K562 (cell line): Measurements from ENCODE around the gene KLHL15. TPM values are rescaled to one million over a fixed set of nuclear protein-coding genes. Genes with fewer than 3 reads are reported as not detected.

Experiments used
- AFF4 ChIP-seq: sonication (generic); formaldehyde crosslinking; IDR thresholded peaks from 2 replicates; pipeline ENCODE4 v1.8.0; 2023; ENCODE audit warnings: mild to moderate bottlenecking, missing genetic modification reagents
- C11orf30 ChIP-seq: fragments of 450-650 bp; IDR thresholded peaks from 2 replicates; pipeline ENCODE4 v1.6.1; 2016; ENCODE audit warnings: low read depth, mild to moderate bottlenecking
- CCNT2 ChIP-seq: IDR thresholded peaks from 2 replicates; pipeline ENCODE4 v1.6.1; 2011; ENCODE audit warnings: borderline replicate concordance, low read depth, mild to moderate bottlenecking, moderate library complexity, mixed read lengths, low read length; ENCODE audit not compliant: insufficient read length; ENCODE audit errors: extremely low read depth
- ELF2 ChIP-seq: fragments of 250-450 bp; sonication (Bioruptor Pico); IDR thresholded peaks from 2 replicates; pipeline ENCODE4 v1.5.0; 2021; ENCODE audit warnings: mild to moderate bottlenecking
- ELF4 ChIP-seq: fragments of 450-650 bp; formaldehyde crosslinking; IDR thresholded peaks from 2 replicates; pipeline ENCODE4 v1.4.0; 2022; ENCODE audit warnings: missing genetic modification characterization
- EZH2 ChIP-seq: IDR thresholded peaks from 2 replicates; pipeline ENCODE4 v1.6.1; 2012; ENCODE audit warnings: low read depth, mild to moderate bottlenecking, inconsistent platforms, low read length, borderline replicate concordance
- FOXP4 ChIP-seq: sonication (generic); formaldehyde crosslinking; IDR thresholded peaks from 2 replicates; pipeline ENCODE4 v1.8.0; 2022; ENCODE audit warnings: mild to moderate bottlenecking, missing genetic modification reagents, borderline replicate concordance
- HNRNPLL ChIP-seq: fragments of 200-400 bp; formaldehyde crosslinking; IDR thresholded peaks from 2 replicates; pipeline ENCODE4 v1.6.1; 2017; ENCODE audit warnings: low read length, low read depth, mild to moderate bottlenecking; ENCODE audit not compliant: poor library complexity, severe bottlenecking
- MAFF ChIP-seq: IDR thresholded peaks from 2 replicates; pipeline ENCODE4 v1.6.1; 2012; ENCODE audit warnings: low read length, improper control_type of control experiment
- PHB ChIP-seq: fragments of 250-450 bp; sonication (Bioruptor Pico); IDR thresholded peaks from 2 replicates; pipeline ENCODE4 v1.5.0; 2021
- POLR3G ChIP-seq: IDR thresholded peaks from 2 replicates; pipeline ENCODE4 v1.6.1; 2011; ENCODE audit not compliant: insufficient read length, insufficient replicate concordance; ENCODE audit errors: extremely low read depth
- PREB ChIP-seq: sonication (generic); formaldehyde crosslinking; IDR thresholded peaks from 2 replicates; pipeline ENCODE4 v1.8.1; 2023; ENCODE audit warnings: mild to moderate bottlenecking, missing genetic modification reagents
- SAP30 ChIP-seq: fragments of 200-600 bp; sonication (generic); IDR thresholded peaks from 2 replicates; pipeline ENCODE4 v1.6.1; 2012; ENCODE audit warnings: borderline replicate concordance, low read depth, mild to moderate bottlenecking, moderate library complexity, low read length, control low read depth, inconsistent platforms; ENCODE audit not compliant: insufficient read depth, poor library complexity, severe bottlenecking
- SIN3A ChIP-seq, 2 experiments: fragments of 150-350 bp in 1 of 2; IDR thresholded peaks; 2 replicates each; pipeline ENCODE4 v1.6.1; 2011 to 2016; ENCODE audit warnings: borderline replicate concordance in 2 of 2, low read depth in 2 of 2, low read length in 2 of 2, mild to moderate bottlenecking in 2 of 2, moderate library complexity in 2 of 2; ENCODE audit not compliant: control insufficient read depth in 1 of 2
- SMARCA5 ChIP-seq: fragments of 450-650 bp; IDR thresholded peaks from 2 replicates; pipeline ENCODE4 v1.6.1; 2016
- TCF3 ChIP-seq: sonication (generic); formaldehyde crosslinking; IDR thresholded peaks from 2 replicates; pipeline ENCODE4 v1.4.0; 2020; ENCODE audit warnings: mild to moderate bottlenecking, missing genetic modification reagents
- ZNF184 ChIP-seq: sonication (generic); formaldehyde crosslinking; IDR thresholded peaks from 2 replicates; pipeline ENCODE4 v1.5.0; 2020; ENCODE audit warnings: missing genetic modification reagents
- ZNF316 ChIP-seq: fragments of 450-650 bp; IDR thresholded peaks from 2 replicates; pipeline ENCODE4 v1.6.1; 2016
- ZNF445 ChIP-seq: fragments of 250-450 bp; sonication (Bioruptor Pico); IDR thresholded peaks from 2 replicates; pipeline ENCODE4 v1.4.0; 2020; ENCODE audit warnings: low read depth, mild to moderate bottlenecking, moderate library complexity
- ZNF449 ChIP-seq: fragments of 250-450 bp; sonication (Bioruptor Pico); IDR thresholded peaks from 2 replicates; pipeline ENCODE4 v1.8.0; 2022; ENCODE audit warnings: moderate library complexity, mild to moderate bottlenecking, inconsistent platforms
- ZNF551 ChIP-seq: fragments of 250-450 bp; sonication (Bioruptor Pico); IDR thresholded peaks from 2 replicates; pipeline ENCODE4 v1.5.0; 2021; ENCODE audit warnings: mild to moderate bottlenecking, moderate library complexity
- polyA plus RNA-seq, 8 experiments: library from polyadenylated mRNA; depleted of rRNA in 4 of 8; stranded (reverse) in 5 of 8; unstranded in 3 of 8; fragments of >200 nt; fragmentation: Nextera tagmentation in 2 of 8; fragmentation: Illumina TruSeq in 1 of 8; extraction: Ambion mirVana in 2 of 8; extraction: Trizol in 1 of 8; gene quantifications; 2 replicates each; pipeline versions ENCODE4 v1.2.1 to v1.2.3, GENCODE V29; 2011 to 2014; ENCODE audit warnings: inconsistent platforms in 1 of 8, missing spikeins in 1 of 8
- total RNA-seq, 7 experiments: library from RNA; depleted of rRNA in 6 of 7; stranded (reverse); fragments of >200 nt in 6 of 7; fragmentation: Illumina TruSeq in 2 of 7; extraction: Trizol in 2 of 7; gene quantifications; 2 replicates each; pipeline versions ENCODE4 v1.2.1 to v1.2.3, GENCODE V29; 2011 to 2021; ENCODE audit warnings: low replicate concordance in 1 of 7

The KLHL15 gene
- total and polyA plus RNA-seq, 9 of the 15 experiments (the other 6 are each of a cell fraction or from before 2014, with no cell fraction given) = 3.0 to 12.4 (median 7.6) TPM

GRCh38 chrX:23938690-23939089, 88.3 kb downstream of the KLHL15 start (continued):
- no peak for TF ChIP-seq ZNF449 (CRISPR knock-in tag)
- no peak for TF ChIP-seq HNRNPLL
- peak; percentile 96 for TF ChIP-seq C11orf30
- TF ChIP-seq AFF4 (CRISPR knock-in tag) = no peak
- no peak for TF ChIP-seq SAP30
- TF ChIP-seq CCNT2 = no peak
- no peak for TF ChIP-seq ZNF445 (CRISPR knock-in tag)
- no peak for TF ChIP-seq EZH2
- no peak for TF ChIP-seq PREB
- no peak for TF ChIP-seq TCF3 (CRISPR knock-in tag)
- TF ChIP-seq SIN3A (IDR thresholded peaks at IDR 0.05; ENCODE audit: borderline replicate concordance in 2 of 2, control insufficient read depth in 1 of 2, low read depth in 2 of 2, low read length in 2 of 2) = no peak
- no peak for TF ChIP-seq POLR3G
- no peak for TF ChIP-seq ELF4
- no peak for TF ChIP-seq PHB (CRISPR knock-in tag)
- peak; percentile 99 for TF ChIP-seq ZNF316
- TF ChIP-seq FOXP4 (CRISPR knock-in tag) = no peak
- no peak for TF ChIP-seq ELF2
- TF ChIP-seq ZNF184 (CRISPR knock-in tag) = no peak
- TF ChIP-seq ZNF551 = no peak
- peak; percentile 93 for TF ChIP-seq MAFF
- TF ChIP-seq SMARCA5 = no peak
